ENCODE data around the gene FANCB. TPM values are rescaled to one million over a fixed set of nuclear protein-coding genes. Genes with fewer than 3 reads are reported as not detected.

Gene FANCB
- total and polyA plus RNA-seq, 9 of the 15 experiments (the other 6 are each of a cell fraction or from before 2014, with no cell fraction given), result 6.5 to 21.3 (median 14.6) TPM

- no peak for FAIRE-seq
These were observed 55.3 kb downstream of the FANCB start for GRCh38 chrX:14817571-14817970.

More at GRCh38 chrX:14817571-14817970, 55.3 kb downstream of the FANCB start:
- in situ Hi-C loops (cut with MboI) (no loop called here), intact Hi-C loops (cut with micrococcal nuclease) (no loop called here)
- no peaks in the 10 kb centered on the region for H3K4me1 ChIP-seq (replicated peaks in 1 of 2; ENCODE audit: control insufficient read depth in 2 of 2, insufficient read depth in 2 of 2, low read length in 2 of 2)
- no peaks in the 10 kb centered on the region for H3K36me3 ChIP-seq (ENCODE audit: control insufficient read depth, insufficient read depth, low read length)
- no TSS peak for BruUV-seq (replicated peaks)
- no peak overlapping the region for H3K4me2 ChIP-seq (ENCODE audit: insufficient read depth, low read length)
- ATAC-seq, result no peak
- no peaks in the 10 kb centered on the region for H3K79me2 ChIP-seq (ENCODE audit: control insufficient read depth, insufficient read depth, low read length)
- TF ChIP-seq HMGXB4 (CRISPR knock-in tag; IDR thresholded peaks at IDR 0.05), result no peak
- no peak for TF ChIP-seq MCM3 (IDR thresholded peaks at IDR 0.05)
- TF ChIP-seq CXXC5 (CRISPR knock-in tag; IDR thresholded peaks at IDR 0.05), result no peak
- no peak for TF ChIP-seq PCBP2 (IDR thresholded peaks at IDR 0.05; ENCODE audit: low read depth, low read length, poor library complexity, severe bottlenecking)
- TF ChIP-seq, protein P1, sequence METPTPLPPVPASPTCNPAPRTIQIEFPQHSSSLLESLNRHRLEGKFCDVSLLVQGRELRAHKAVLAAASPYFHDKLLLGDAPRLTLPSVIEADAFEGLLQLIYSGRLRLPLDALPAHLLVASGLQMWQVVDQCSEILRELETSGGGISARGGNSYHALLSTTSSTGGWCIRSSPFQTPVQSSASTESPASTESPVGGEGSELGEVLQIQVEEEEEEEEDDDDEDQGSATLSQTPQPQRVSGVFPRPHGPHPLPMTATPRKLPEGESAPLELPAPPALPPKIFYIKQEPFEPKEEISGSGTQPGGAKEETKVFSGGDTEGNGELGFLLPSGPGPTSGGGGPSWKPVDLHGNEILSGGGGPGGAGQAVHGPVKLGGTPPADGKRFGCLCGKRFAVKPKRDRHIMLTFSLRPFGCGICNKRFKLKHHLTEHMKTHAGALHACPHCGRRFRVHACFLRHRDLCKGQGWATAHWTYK (CRISPR knock-in tag; IDR thresholded peaks at IDR 0.05), result no peak
- TF ChIP-seq CBFB (CRISPR knock-in tag; IDR thresholded peaks at IDR 0.05), result no peak
- no peak for TF ChIP-seq TFAM (CRISPR knock-in tag; conservative IDR thresholded peaks at IDR 0.05)
- TF ChIP-seq ZNF778 (CRISPR knock-in tag; IDR thresholded peaks at IDR 0.05), result no peak
- no peak for TF ChIP-seq ETV1 (tag; conservative IDR thresholded peaks at IDR 0.05; ENCODE audit: low read depth)
- no peak for TF ChIP-seq JUND (IDR thresholded peaks at IDR 0.05; ENCODE audit: borderline replicate concordance, low read depth, low read length)
- no peak for TF ChIP-seq JUND (tag; IDR thresholded peaks at IDR 0.05; ENCODE audit: borderline replicate concordance, low read depth, low read length)
- no peak for TF ChIP-seq NCOA4 (IDR thresholded peaks at IDR 0.05; ENCODE audit: partially characterized antibody)
- no peak for TF ChIP-seq ERF (CRISPR knock-in tag; IDR thresholded peaks at IDR 0.05)
- TF ChIP-seq, protein P2, sequence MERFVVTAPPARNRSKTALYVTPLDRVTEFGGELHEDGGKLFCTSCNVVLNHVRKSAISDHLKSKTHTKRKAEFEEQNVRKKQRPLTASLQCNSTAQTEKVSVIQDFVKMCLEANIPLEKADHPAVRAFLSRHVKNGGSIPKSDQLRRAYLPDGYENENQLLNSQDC (CRISPR knock-in tag; IDR thresholded peaks at IDR 0.05), result no peak
- TF ChIP-seq, protein P3, sequence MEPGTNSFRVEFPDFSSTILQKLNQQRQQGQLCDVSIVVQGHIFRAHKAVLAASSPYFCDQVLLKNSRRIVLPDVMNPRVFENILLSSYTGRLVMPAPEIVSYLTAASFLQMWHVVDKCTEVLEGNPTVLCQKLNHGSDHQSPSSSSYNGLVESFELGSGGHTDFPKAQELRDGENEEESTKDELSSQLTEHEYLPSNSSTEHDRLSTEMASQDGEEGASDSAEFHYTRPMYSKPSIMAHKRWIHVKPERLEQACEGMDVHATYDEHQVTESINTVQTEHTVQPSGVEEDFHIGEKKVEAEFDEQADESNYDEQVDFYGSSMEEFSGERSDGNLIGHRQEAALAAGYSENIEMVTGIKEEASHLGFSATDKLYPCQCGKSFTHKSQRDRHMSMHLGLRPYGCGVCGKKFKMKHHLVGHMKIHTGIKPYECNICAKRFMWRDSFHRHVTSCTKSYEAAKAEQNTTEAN (CRISPR knock-in tag; IDR thresholded peaks at IDR 0.05), result no peak
- no peak for TF ChIP-seq ZNF133 (CRISPR knock-in tag; IDR thresholded peaks at IDR 0.05)
- TF ChIP-seq SRSF9 (IDR thresholded peaks at IDR 0.05; ENCODE audit: borderline replicate concordance, low read depth, low read length), result no peak
- 4% methylated on average over 2 of the region's 2 CpGs for WGBS (ENCODE audit: insufficient coverage, low coverage, missing lambda C conversion rate)
- H3K9me1 ChIP-seq (ENCODE audit: control insufficient read depth, insufficient read depth, low read length), result no peaks in the 10 kb centered on the region
- H3K9ac ChIP-seq (ENCODE audit: insufficient read depth in 1 of 2, low read depth in 2 of 2, low read length in 2 of 2), result no peak overlapping the region
- no peak overlapping the region for H2AFZ ChIP-seq (ENCODE audit: low read depth, low read length)
- no peak overlapping the region for H3K27ac ChIP-seq (ENCODE audit: extremely low read depth, low read depth, low read length)
- no peaks in the 10 kb centered on the region for H4K20me1 ChIP-seq (replicated peaks; ENCODE audit: control insufficient read depth, insufficient read depth, low read length)
- DNase-seq (ENCODE audit: extremely low read depth in 1 of 4, low spot score in 3 of 4), result no peak
- no peaks in the 10 kb centered on the region for H3K27me3 ChIP-seq (ENCODE audit: control insufficient read depth in 2 of 2, insufficient read depth in 2 of 2, low read length in 2 of 2)
- POLR2A ChIA-PET, result no interaction called here
- no peaks in the 10 kb centered on the region for H3K9me3 ChIP-seq (replicated peaks; ENCODE audit: control insufficient read depth, insufficient read depth, low read depth, low read length)
- CTCF ChIA-PET (ENCODE audit: low intra/inter-chr PET ratio), result no interaction called here
- H3K4me3 ChIP-seq, result no peak overlapping the region

All from K562 (cell line).